MV-4-11 (cell line): ENCODE results near the gene PDE6A.
"Not testable (repeated sequence)": the region's sequence is repeated elsewhere in the genome, so short reads cannot be mapped to it uniquely, and the experiment has no call there.

Experiments used
- DNase-seq: peaks from one replicate; lab custom pipeline; 2025; lab: John Stamatoyannopoulos, UW

Gene PDE6A

GRCh38 chr5:149895416-149896345 is 48.9 kb downstream of the PDE6A start:
- no peak for DNase-seq

- no peak for DNase-seq
These were observed 50.4 kb downstream of the PDE6A start for GRCh38 chr5:149894237-149894636.

DNA sequence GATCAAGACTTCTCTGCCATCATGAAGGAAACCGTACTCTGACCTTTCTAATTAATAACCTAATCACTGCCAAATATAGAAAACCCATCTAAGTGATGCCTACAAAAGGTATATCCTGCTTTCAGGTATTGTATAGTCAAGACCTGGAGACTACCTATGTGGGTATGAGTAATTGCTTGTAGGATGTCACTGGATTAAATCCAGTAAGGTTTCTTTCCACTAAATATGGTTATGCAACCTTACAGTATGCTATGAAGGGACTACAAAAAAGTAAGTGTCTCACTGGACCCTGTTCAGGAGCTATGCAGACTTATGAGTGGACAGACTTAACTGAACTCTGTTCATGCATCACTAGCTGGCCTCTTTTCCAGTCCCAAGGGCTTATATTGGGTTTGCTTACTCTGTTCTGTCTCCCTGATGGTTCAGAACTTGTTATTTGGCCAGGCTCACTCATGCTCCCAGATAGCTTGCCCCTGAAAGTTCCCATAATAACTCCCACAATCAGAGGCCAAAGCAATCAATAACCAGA is 51.1 kb downstream of the PDE6A start:
- no peak for DNase-seq

DNA sequence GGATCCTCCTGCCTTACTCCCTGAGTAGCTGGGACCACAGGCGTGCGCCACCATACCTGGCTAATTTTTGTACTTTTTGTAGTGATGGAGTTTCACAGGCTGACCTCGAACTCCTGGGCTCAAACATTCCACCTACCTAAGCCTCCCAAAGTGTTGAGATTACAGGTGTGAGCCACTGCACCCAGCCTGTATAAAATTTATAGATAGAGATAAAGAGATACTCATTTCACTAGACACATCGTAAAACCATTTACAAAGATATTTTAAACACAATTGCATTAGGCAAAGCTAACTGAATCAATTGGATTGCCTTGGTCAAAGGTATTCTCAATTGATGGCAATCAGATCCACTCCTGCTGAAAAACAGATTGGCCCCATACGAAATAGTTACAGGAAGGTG is 52.0 kb downstream of the PDE6A start:
- DNase-seq, result no peak

DNA sequence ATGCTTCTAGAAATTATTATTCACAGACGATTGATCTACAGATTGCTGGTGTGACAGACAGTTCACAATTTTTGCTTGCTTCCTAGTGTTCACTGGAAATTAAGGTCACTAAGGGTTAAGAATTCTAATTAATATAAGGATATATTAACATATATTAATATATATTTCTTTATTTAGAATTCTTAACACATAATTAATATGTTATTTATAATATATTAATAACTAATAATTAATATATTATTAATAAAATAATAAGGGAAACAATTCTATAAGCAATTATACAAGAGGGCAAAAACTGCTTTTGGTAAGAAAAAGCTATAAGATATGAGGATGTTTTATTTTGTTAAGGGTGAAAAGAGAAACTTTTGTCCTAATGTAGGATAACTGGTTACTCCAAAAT is 56.3 kb downstream of the PDE6A start:
- DNase-seq, result no peak

GRCh38 chr5:149887622-149888183 is 56.9 kb downstream of the PDE6A start:
- DNase-seq, result no peak

DNA sequence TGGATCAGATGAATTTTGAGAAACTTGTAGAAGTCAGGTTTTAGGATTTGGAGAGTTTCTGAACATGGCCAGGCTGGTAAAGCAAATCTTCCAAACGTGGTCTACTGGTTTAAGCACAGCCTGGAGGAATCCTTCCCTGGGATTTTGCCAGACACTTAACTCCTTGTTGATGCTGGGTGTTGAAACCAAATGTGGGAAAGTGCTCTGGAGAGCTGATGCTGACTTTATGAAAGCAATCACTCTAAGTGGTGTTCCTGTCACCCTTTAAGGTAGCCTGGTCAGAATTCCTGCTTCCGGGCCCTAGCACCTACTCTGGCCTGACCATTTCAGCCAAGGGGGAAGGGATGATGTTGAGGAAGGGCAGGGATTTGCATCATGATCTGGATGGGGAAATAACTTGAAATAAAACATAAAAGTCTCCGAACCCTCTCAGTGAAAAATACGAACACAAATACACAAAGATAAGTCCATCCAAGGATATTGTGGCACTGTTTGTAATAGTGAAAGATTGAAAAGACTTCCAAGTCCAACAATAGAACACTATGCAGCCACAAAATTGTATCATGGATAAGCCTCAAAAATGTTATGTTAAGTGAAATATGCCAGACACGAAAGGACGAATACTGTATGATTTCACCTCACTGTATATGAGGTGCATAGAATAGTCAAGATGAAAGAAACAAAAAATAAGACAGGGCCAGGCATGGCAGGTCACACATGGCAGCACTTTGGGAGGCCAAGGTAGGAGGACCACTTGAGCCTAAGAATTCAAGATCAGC is 57.7 kb downstream of the PDE6A start:
- DNase-seq, result no peak

DNA sequence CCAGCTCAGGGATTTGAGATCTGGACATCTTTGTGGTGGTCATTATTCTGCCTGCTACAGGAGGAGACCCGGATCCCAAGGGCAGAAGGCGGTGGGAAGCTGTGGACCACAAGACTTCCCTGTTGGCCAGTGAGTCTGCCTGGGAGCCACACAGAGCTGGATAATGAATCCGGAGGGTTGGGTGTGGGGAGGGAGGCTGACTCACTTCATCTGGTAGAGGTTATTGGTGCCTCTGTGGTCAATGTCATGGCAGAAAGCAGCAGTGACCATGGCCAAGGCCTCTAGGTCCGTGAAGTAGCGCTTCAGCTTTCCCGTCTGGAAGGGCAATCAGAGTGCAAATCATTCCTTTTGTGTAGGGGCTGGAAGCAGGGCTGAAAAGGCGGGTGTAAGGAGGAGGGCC is 58.5 kb downstream of the PDE6A start:
- no peak for DNase-seq

GRCh38 chr5:149885513-149885912 is 59.1 kb downstream of the PDE6A start:
- no peak for DNase-seq

GRCh38 chr5:149883550-149883949 is 61.0 kb downstream of the PDE6A start:
- DNase-seq, result no peak

GRCh38 chr5:149882633-149883032 is 62.0 kb downstream of the PDE6A start:
- not testable (repeated sequence) for DNase-seq

GRCh38 chr5:149881874-149882273 is 62.7 kb downstream of the PDE6A start:
- DNase-seq, result no peak

DNA sequence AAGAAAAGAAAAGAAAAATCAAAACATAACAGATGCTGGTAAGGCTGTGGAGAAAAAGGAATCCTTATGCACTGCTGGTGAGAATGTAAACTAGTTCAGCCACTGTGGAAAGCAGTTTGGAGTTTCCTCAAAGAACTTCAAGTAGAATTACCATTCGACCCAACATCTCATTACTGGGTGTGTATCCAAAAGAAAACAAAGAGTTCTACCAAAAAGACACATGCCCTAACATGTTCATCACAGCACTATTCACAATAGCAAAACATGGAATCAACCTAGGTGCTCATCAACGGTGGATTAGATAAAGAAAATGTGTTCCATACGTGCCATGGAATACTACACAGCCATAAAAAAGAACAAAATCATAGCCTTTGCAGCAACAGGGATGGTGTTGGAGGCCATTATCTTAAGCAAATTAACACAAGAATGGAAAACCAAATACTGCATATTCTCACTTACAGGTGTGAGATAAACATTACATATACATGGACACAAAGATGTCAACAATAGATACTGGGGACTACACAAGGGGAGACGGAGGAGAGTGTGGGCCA is 63.4 kb downstream of the PDE6A start:
- no peak for DNase-seq

DNA sequence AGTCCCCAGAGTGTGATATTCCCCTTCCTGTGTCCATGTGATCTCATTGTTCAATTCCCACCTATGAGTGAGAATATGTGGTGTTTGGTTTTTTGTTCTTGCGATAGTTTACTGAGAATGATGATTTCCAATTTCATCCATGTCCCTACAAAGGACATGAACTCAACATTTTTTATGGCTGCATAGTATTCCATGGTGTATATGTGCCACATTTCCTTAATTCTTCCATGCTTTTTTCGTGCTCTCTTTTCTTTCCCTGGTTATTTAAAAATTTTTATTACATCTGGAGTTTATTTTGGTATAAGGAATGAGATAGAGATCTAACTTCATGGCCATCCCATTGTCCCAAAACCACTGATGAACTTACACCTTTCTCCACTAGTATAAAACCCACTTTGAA is 65.0 kb downstream of the PDE6A start:
- not testable (repeated sequence) for DNase-seq

GRCh38 chr5:149878371-149878770 is 66.2 kb downstream of the PDE6A start:
- DNase-seq, result no peak

- DNase-seq, result no peak
These were observed 70.7 kb downstream of the PDE6A start for GRCh38 chr5:149873896-149874295.

GRCh38 chr5:149872351-149873040 is 72.1 kb downstream of the PDE6A start:
- no peak for DNase-seq

GRCh38 chr5:149871471-149871870 is 73.1 kb downstream of the PDE6A start:
- no peak for DNase-seq

DNA sequence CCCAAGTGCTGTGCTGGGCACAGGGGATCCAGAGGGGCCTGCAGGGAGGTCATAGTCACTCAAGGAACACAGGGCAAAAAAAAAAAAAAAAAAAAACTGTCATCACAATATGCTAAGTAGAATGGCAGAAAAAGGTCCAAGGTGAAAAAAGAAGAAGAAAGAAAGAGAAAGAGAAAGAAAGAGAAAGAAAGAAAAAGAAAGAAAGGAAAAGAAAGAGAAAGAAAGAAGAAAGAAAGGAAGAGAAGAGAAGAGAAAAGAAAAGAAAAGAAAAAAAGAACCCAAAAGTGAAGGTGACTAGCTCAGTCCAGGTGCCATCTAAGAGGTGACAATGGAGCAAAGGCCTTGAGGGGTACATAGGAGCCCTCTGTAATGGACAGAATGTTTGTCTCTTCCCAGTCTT is 73.9 kb downstream of the PDE6A start:
- no peak for DNase-seq

DNA sequence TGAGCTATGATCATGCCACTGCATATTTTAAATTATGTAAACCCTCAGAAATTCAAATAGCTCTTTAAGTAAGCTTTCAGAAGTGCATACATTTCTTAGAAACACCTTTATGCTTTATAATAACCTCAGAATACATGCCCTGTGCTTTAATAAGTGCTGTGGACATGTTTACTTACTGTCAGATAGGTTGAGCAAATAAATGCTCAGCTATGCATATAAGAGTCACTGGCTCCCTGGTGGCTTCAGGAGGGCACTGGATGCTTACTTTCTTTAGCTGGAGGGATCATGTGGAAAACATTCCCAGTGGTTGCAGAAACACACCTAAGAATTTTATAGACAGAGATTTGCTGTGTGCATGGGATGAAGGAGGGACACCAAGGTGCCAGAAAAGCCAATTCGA is 74.4 kb downstream of the PDE6A start:
- DNase-seq, result no peak

- DNase-seq, result no peak
These were observed 75.2 kb downstream of the PDE6A start for GRCh38 chr5:149869411-149869821.

GRCh38 chr5:149865746-149866145 is 78.8 kb downstream of the PDE6A start:
- peak; percentile 10 for DNase-seq
